ENCODE data around the gene DGCR2.

GRCh38 chr22:19146215-19146968, 24.2 kb upstream of the DGCR2 start:
- TF ChIP-seq GATA3 (IDR thresholded peaks at IDR 0.05; ENCODE audit: low read depth, low read length) (no peak), GATA2 (IDR thresholded peaks at IDR 0.05; ENCODE audit: low read depth, low read length) (no peak)
